GM13976 (cell line): ENCODE measurements around the gene SULF2.

Experiments used
- DNase-seq: peaks from one replicate; pipeline ENCODE4 v3.0.0; 2012; ENCODE audit warnings: low spot score
- in situ Hi-C: fragments of 300-500 bp; cut with MboI; formaldehyde crosslinking; loops from one replicate; pipeline ENCODE4 v1.12.0; 2022; ENCODE audit warnings: low sequenced_read_pairs, mixed read lengths, inconsistent platforms; ENCODE audit not compliant: unreplicated experiment
- TF ChIP-seq, protein P1 (sequence below): IDR thresholded peaks from 2 replicates; pipeline ENCODE4 v1.5.1; 2012; ENCODE audit warnings: borderline replicate concordance, mild to moderate bottlenecking; ENCODE audit not compliant: insufficient read depth; ENCODE audit errors: extremely low read depth, missing control alignments, control extremely low read depth

The SULF2 gene

GRCh38 chr20:47701612-47702011, 83.7 kb downstream of the SULF2 start:
- in situ Hi-C loops, result no loop called here
- DNase-seq, result no peak
- TF ChIP-seq, protein P1, sequence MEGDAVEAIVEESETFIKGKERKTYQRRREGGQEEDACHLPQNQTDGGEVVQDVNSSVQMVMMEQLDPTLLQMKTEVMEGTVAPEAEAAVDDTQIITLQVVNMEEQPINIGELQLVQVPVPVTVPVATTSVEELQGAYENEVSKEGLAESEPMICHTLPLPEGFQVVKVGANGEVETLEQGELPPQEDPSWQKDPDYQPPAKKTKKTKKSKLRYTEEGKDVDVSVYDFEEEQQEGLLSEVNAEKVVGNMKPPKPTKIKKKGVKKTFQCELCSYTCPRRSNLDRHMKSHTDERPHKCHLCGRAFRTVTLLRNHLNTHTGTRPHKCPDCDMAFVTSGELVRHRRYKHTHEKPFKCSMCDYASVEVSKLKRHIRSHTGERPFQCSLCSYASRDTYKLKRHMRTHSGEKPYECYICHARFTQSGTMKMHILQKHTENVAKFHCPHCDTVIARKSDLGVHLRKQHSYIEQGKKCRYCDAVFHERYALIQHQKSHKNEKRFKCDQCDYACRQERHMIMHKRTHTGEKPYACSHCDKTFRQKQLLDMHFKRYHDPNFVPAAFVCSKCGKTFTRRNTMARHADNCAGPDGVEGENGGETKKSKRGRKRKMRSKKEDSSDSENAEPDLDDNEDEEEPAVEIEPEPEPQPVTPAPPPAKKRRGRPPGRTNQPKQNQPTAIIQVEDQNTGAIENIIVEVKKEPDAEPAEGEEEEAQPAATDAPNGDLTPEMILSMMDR, result no peak

GRCh38 chr20:47700327-47700726, 85.0 kb downstream of the SULF2 start:
- TF ChIP-seq, protein P1, result no peak
- in situ Hi-C loops, result no loop called here
- no peak for DNase-seq

GRCh38 chr20:47699818-47700217, 85.5 kb downstream of the SULF2 start:
- TF ChIP-seq, protein P1, result no peak
- in situ Hi-C loops, result loop anchor here (25.0 kb wide), 1 partner anchor 912 kb away; no protein-coding TSS in a partner anchor
- no peak for DNase-seq

- in situ Hi-C loops, result loop anchor here (25.0 kb wide), 1 partner anchor 914 kb away; no protein-coding TSS in a partner anchor
- TF ChIP-seq, protein P1, result no peak
- no peak for DNase-seq
These were observed 87.1 kb downstream of the SULF2 start for GRCh38 chr20:47698142-47698541.

DNA sequence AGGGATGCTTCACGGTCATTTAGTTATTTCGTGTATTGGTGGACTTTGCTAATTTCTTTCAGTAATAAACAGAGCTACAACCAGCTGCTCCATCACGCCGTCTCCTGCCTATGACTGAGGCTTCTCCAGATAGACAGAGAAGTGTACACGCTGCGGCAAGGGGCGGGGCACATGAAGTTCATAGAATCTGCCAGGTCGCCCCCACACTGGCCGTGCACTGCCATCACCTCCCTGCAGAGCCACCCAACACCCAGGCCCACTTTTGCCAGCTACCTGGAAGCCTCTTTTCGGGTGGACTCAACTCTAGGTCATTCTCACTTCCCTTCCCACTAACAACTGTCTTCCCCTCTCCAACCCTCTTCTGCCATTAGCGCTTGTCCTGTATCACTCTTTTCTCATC, 88.4 kb downstream of the SULF2 start:
- TF ChIP-seq, protein P1, result no peak
- in situ Hi-C loops, result loop anchor here (25.0 kb wide), 1 partner anchor 915 kb away; no protein-coding TSS in a partner anchor
- DNase-seq, result no peak

- DNase-seq, result no peak
- TF ChIP-seq, protein P1, result no peak
- in situ Hi-C loops, result loop anchor here (25.0 kb wide), 1 partner anchor 918 kb away; no protein-coding TSS in a partner anchor
These were observed 91.1 kb downstream of the SULF2 start for GRCh38 chr20:47694021-47694818.

- in situ Hi-C loops, result loop anchor here (25.0 kb wide), 1 partner anchor 921 kb away; no protein-coding TSS in a partner anchor
- TF ChIP-seq, protein P1, result no peak
- DNase-seq, result no peak
These were observed 93.7 kb downstream of the SULF2 start for GRCh38 chr20:47691625-47692024.
